Body of pancreas (tissue), 4 donors: ENCODE results near the gene TULP4.

ENCODE experiments used
- POLR2A ChIP-seq, 3 donors: fragments of 450-650 bp; IDR thresholded peaks; one replicate each; pipeline ENCODE4 v1.6.1; 2016; ENCODE audit warnings: antibody characterized with exemption in 3 of 3, mild to moderate bottlenecking in 2 of 3
- TF ChIP-seq, protein P1 (sequence below), 7 experiments: fragments of 450-650 bp in 4 of 7; fragments of 200-600 bp in 3 of 7; sonication (generic) in 3 of 7; IDR thresholded peaks; one replicate each; pipeline ENCODE4 v1.5.1; 2016 to 2019; ENCODE audit warnings: antibody characterized with exemption in 7 of 7

GRCh38 chr6:158452191-158452590 lies 139.9 kb downstream of the TULP4 start:
- TF ChIP-seq, protein P1, sequence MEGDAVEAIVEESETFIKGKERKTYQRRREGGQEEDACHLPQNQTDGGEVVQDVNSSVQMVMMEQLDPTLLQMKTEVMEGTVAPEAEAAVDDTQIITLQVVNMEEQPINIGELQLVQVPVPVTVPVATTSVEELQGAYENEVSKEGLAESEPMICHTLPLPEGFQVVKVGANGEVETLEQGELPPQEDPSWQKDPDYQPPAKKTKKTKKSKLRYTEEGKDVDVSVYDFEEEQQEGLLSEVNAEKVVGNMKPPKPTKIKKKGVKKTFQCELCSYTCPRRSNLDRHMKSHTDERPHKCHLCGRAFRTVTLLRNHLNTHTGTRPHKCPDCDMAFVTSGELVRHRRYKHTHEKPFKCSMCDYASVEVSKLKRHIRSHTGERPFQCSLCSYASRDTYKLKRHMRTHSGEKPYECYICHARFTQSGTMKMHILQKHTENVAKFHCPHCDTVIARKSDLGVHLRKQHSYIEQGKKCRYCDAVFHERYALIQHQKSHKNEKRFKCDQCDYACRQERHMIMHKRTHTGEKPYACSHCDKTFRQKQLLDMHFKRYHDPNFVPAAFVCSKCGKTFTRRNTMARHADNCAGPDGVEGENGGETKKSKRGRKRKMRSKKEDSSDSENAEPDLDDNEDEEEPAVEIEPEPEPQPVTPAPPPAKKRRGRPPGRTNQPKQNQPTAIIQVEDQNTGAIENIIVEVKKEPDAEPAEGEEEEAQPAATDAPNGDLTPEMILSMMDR (IDR thresholded peaks at IDR 0.05) = no peak
- no peak for TF ChIP-seq POLR2A (IDR thresholded peaks at IDR 0.05)
